Progenitor cell of endocrine pancreas (in vitro differentiated cells): Measurements from ENCODE around the gene PRSS36. TPM values are rescaled to one million over a fixed set of nuclear protein-coding genes. Genes with fewer than 3 reads are reported as not detected.

Experiments
- DNase-seq: peaks from one replicate; pipeline ENCODE4 v3.0.0; 2021; ENCODE audit warnings: low spot score; ENCODE audit not compliant: unreplicated experiment
- H3K27ac Mint-ChIP-seq: 2 replicates; pipeline ENCODE4 v1.8.0; 2021; ENCODE audit warnings: mild to moderate bottlenecking, moderate library complexity, mixed read lengths
- H3K27me3 Mint-ChIP-seq: 2 replicates; pipeline ENCODE4 v1.8.0; 2021; ENCODE audit warnings: mixed read lengths
- H3K36me3 Mint-ChIP-seq: 2 replicates; pipeline ENCODE4 v1.8.0; 2022; ENCODE audit warnings: mixed read lengths; ENCODE audit not compliant: insufficient read depth
- H3K4me1 Mint-ChIP-seq: 2 replicates; pipeline ENCODE4 v1.8.0; 2021; ENCODE audit warnings: low read depth, mixed read lengths
- H3K4me3 Mint-ChIP-seq: 2 replicates; pipeline ENCODE4 v1.8.0; 2021; ENCODE audit warnings: low read depth, mild to moderate bottlenecking, moderate library complexity, mixed read lengths
- H3K9me3 Mint-ChIP-seq: 2 replicates; pipeline ENCODE4 v1.8.0; 2021; ENCODE audit warnings: low read depth, mixed read lengths
- total RNA-seq: library from RNA; stranded (reverse); gene quantifications from 2 replicates; pipeline ENCODE4 v1.2.1, GENCODE V29; 2021
- TF ChIP-seq, protein P1 (sequence below): fragments of 200-600 bp; sonication (generic); IDR thresholded peaks from one replicate; pipeline ENCODE4 v1.5.0; 2021; ENCODE audit warnings: antibody characterized with exemption, mild to moderate bottlenecking; ENCODE audit not compliant: unreplicated experiment

The PRSS36 gene
- total RNA-seq, 1 donor from 2014 or later: 0.65 TPM

DNA sequence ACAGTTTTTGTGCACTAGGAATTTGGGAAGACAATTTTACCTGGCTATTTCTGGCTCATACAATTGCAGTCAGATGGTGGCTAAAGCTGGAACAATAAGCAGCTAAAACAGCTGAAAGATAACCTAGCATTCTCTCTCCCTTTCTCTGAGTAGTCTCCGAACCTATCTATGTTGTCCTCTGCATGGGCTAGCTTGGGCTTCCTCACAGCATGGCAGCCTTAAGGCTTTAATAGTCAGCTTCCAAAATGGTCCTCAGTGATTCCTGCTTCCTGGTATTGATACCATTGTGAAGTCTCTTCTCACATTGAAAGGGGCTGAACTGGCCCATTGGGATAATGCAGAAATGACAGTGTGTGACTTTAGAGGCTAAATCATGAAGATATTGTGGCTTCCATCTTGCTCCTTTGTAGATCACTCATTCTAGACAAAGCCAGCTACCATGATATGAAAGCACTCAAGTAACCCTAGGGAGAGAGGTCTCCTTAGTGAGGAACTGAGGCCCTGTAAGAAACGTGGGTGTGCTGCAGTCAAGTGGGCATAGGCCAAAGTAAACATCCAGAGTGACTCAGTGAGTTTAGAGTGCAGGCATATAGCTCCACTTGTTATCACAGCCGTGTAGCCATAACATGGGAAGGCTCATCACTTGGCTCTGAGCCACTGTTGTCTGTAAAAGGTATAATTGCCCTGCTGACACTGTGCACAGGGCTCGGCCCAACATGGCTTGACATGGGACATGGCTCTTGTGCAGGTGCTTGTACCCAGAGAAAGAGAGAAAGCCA is 49.8 kb downstream of the PRSS36 start:
- H3K4me3 Mint-ChIP-seq: no peak overlapping the region
- H3K27me3 Mint-ChIP-seq: peaks cover 10% of the 10 kb centered on the region
- DNase-seq: no peak
- H3K36me3 Mint-ChIP-seq: no peaks in the 10 kb centered on the region
- H3K4me1 Mint-ChIP-seq: peaks cover 2% of the 10 kb centered on the region
- TF ChIP-seq, protein P1, sequence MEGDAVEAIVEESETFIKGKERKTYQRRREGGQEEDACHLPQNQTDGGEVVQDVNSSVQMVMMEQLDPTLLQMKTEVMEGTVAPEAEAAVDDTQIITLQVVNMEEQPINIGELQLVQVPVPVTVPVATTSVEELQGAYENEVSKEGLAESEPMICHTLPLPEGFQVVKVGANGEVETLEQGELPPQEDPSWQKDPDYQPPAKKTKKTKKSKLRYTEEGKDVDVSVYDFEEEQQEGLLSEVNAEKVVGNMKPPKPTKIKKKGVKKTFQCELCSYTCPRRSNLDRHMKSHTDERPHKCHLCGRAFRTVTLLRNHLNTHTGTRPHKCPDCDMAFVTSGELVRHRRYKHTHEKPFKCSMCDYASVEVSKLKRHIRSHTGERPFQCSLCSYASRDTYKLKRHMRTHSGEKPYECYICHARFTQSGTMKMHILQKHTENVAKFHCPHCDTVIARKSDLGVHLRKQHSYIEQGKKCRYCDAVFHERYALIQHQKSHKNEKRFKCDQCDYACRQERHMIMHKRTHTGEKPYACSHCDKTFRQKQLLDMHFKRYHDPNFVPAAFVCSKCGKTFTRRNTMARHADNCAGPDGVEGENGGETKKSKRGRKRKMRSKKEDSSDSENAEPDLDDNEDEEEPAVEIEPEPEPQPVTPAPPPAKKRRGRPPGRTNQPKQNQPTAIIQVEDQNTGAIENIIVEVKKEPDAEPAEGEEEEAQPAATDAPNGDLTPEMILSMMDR: no peak
- no peaks in the 10 kb centered on the region for H3K9me3 Mint-ChIP-seq
- H3K27ac Mint-ChIP-seq: no peak overlapping the region

DNA sequence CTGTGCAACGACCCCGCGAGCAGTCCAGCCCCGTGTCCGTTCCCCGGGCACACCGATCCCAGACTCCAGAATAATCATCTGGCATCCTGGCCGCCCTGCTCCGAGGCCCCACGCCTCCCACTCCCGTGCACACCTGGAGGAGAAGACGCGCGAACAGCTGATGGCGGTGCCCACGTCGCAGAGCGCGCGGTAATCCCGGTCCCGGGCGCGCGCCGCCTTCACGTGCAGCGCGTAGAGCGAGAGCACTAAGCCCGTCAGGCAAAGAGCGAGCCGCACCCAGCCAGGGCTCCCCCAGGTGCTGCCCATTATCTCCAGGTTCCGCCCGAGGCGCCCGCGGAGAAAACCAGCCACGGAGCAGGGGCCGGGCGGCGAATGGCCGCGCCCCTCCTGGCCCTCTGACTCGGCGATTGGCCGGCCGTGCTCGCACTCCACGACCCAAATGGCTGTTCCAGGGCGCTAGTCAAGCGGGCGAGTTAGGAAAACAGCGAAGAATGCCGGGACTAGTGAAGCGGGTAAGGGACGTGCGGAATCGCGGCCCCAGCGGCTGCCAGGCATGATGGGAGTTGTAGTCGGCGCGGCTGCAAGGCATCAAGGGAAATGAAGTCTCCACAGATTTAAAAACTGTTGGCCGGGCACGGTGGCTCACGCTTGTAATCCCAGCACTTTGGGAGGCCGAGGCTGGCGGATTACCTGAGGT is 55.3 kb downstream of the PRSS36 start, which contains the start of gene VKORC1:
TSS of gene VKORC1 (minus strand) at position 374 of the 697 bp plus-strand sequence. CDS start at position 306, 68 bp downstream.
- Mint-ChIP-seq H3K36me3 (no peaks in the 10 kb centered on the region), H3K27ac (peak within 1 kb of the TSS; percentile 90), H3K27me3 (peaks cover 3% of the 10 kb centered on the region), H3K9me3 (no peaks in the 10 kb centered on the region), H3K4me1 (peaks cover 9% of the 10 kb centered on the region), H3K4me3 (peak within 1 kb of the TSS; percentile 94)
- TF ChIP-seq, protein P1: no peak
- DNase-seq: peak; percentile 85

DNA sequence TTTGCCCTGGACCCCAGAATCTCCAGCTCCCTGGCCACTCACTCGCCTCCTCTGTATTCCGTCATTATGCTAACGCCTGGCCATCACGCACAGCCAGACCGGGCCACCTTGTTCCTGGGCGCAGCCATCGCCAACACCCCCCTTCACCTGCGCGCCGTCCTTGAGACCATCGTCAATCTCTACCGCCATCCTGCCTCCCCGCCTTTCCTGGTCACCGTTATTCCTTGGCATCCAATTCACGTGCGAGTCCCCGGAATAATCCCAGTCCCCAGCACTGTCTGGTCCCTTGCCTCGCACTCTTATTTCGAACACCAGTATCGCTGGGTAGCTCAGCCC is 55.8 kb downstream of the PRSS36 start:
- Mint-ChIP-seq H3K36me3 (no peaks in the 10 kb centered on the region), H3K27ac (peak overlapping the region; percentile 90)
- DNase-seq: no peak

DNA sequence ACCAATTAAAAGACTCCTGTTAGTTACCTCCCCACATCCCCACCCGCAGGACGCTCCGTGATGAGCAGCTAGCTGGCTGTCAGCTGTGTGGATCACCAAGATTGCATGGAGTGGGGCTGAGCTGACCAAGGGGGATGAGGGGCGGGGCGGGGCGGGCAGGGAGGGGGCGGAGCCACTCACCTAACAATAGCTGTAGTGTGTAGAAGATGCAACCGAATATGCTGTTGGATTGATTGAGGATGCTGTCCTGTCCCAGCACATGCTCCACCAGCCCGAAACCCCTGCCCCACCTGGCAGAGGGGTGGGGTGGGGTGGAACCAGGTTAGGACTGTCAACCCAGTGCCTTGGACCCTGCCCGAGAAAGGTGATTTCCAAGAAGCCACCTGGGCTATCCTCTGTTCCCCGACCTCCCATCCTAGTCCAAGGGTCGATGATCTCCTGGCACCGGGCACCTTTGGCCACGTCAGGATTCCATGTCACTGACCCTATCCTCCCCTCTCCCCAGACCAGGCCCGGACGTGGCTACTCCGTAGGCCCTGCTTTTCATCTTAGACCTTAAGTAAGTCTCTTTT is 56.6 kb downstream of the PRSS36 start:
- H3K36me3 Mint-ChIP-seq: no peaks in the 10 kb centered on the region
- no peak overlapping the region for H3K27ac Mint-ChIP-seq
- TF ChIP-seq, protein P1: no peak
- H3K27me3 Mint-ChIP-seq: peaks cover 2% of the 10 kb centered on the region
- H3K4me1 Mint-ChIP-seq: peaks cover 9% of the 10 kb centered on the region
- peak overlapping the region; percentile 94 for H3K4me3 Mint-ChIP-seq
- DNase-seq: no peak
- H3K9me3 Mint-ChIP-seq: no peaks in the 10 kb centered on the region

More for the DNA sequence above, 55.8 kb downstream of the PRSS36 start:
- TF ChIP-seq, protein P1: no peak
- Mint-ChIP-seq H3K4me3 (peak overlapping the region; percentile 94), H3K27me3 (peaks cover 3% of the 10 kb centered on the region), H3K4me1 (peaks cover 9% of the 10 kb centered on the region), H3K9me3 (no peaks in the 10 kb centered on the region)

DNA sequence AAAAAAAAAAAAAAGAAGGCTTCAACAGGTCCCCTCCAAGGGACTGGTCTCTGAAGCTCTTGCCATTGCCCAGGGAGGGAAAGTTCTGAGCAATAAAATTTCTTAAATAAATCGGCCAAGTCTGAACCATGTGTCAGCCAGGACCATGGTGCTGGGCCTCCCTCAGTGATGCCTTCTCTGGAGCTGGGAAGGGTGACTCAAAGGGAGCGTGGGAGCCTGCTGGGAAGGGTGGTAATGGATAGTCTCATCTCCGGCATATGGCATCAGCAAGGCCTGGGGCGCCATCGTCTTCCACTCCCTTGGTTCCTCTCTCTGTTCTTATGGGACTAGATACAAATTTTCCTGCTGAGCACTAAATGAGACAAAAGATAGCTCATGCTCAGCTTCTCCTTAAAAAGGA is 57.5 kb downstream of the PRSS36 start:
- Mint-ChIP-seq H3K27ac (no peak overlapping the region), H3K4me1 (peaks cover 9% of the 10 kb centered on the region), H3K4me3 (peak overlapping the region; percentile 50), H3K36me3 (no peaks in the 10 kb centered on the region), H3K9me3 (no peaks in the 10 kb centered on the region), H3K27me3 (no peaks in the 10 kb centered on the region)
- TF ChIP-seq, protein P1: no peak
- no peak for DNase-seq
